ENCODE measurements around the gene PHLPP1.

- TF ChIP-seq CTCF (IDR thresholded peaks at IDR 0.05): no peak
- TF ChIP-seq POLR2A (IDR thresholded peaks at IDR 0.05): no peak
Measured at GRCh38 chr18:62868645-62869044, 153.3 kb downstream of the PHLPP1 start.

Data from Peyer's patch (tissue), 4 donors.